GM18508 (cell line): Measurements from ENCODE around the gene CEL.
"Not testable (repeated sequence)": the region's sequence is repeated elsewhere in the genome, so short reads cannot be mapped to it uniquely, and the experiment has no call there.

Source experiments
- ATAC-seq: cut with Tn5 transposase; IDR thresholded peaks from one replicate; pipeline ENCODE4 v1.9.1; 2021; ENCODE audit warnings: moderate number of reproducible peaks; ENCODE audit not compliant: insufficient read depth, unreplicated experiment

CEL gene

GRCh38 chr9:133062569-133062968 lies 788 bp downstream of the CEL start:
- ATAC-seq = not testable (repeated sequence)

- ATAC-seq = no peak
These were observed 1.3 kb downstream of the CEL start for GRCh38 chr9:133063159-133063499.

- no peak for ATAC-seq
These were observed 1.9 kb downstream of the CEL start for GRCh38 chr9:133063500-133064231.

GRCh38 chr9:133064241-133065069 lies 2.7 kb downstream of the CEL start:
- ATAC-seq = no peak

GRCh38 chr9:133065070-133065388 lies 3.2 kb downstream of the CEL start:
- ATAC-seq = no peak

- no peak for ATAC-seq
These were observed 4.6 kb downstream of the CEL start for GRCh38 chr9:133066181-133066983.

DNA sequence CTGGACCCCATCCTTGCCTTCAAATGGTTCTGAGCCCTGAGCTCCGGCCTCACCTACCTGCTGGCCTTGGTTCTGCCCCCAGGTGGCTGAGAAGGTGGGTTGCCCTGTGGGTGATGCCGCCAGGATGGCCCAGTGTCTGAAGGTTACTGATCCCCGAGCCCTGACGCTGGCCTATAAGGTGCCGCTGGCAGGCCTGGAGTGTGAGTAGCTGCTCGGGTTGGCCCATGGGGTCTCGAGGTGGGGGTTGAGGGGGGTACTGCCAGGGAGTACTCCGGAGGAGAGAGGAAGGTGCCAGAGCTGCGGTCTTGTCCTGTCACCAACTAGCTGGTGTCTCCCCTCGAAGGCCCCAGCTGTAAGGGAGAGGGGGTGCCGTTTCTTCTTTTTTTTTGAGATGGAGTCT lies 5.2 kb downstream of the CEL start:
- no peak for ATAC-seq

DNA sequence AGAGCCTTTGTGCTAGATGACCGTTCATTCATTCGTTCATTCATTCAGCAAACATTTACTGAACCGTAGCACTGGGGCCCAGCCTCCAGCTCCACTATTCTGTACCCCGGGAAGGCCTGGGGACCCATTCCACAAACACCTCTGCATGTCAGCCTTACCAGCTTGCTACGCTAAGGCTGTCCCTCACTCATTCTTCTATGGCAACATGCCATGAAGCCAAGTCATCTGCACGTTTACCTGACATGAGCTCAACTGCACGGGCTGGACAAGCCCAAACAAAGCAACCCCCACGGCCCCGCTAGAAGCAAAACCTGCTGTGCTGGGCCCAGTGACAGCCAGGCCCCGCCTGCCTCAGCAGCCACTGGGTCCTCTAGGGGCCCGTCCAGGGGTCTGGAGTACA lies 6.0 kb downstream of the CEL start:
- no peak for ATAC-seq

- not testable (repeated sequence) for ATAC-seq
These were observed 6.7 kb downstream of the CEL start for GRCh38 chr9:133068431-133068830.

GRCh38 chr9:133070500-133070961 lies 8.8 kb downstream of the CEL start:
- ATAC-seq = not testable (repeated sequence)

GRCh38 chr9:133070985-133071384 lies 9.2 kb downstream of the CEL start:
- ATAC-seq = not testable (repeated sequence)

GRCh38 chr9:133071484-133072150 lies 9.8 kb downstream of the CEL start:
- no peak for ATAC-seq

DNA sequence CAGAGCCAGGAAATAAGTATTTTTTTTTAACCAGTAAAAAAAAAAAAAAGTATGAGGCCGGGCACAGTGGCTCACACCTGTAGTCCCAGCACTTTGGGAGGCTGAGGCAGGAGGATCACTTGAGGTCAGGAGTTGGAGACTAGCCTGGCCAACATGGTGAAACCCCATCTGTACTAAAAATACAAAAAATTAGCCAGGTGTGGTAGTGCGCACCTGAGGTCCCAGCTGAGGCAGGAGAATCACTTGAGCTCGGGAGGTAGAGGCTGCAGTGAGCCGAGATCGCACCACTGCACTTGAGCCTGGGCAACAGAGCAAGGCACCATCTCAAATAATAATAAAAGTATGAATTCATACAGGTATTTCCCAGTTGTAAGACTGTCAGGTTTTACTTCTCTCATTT lies 10.4 kb downstream of the CEL start:
- not testable (repeated sequence) for ATAC-seq

DNA sequence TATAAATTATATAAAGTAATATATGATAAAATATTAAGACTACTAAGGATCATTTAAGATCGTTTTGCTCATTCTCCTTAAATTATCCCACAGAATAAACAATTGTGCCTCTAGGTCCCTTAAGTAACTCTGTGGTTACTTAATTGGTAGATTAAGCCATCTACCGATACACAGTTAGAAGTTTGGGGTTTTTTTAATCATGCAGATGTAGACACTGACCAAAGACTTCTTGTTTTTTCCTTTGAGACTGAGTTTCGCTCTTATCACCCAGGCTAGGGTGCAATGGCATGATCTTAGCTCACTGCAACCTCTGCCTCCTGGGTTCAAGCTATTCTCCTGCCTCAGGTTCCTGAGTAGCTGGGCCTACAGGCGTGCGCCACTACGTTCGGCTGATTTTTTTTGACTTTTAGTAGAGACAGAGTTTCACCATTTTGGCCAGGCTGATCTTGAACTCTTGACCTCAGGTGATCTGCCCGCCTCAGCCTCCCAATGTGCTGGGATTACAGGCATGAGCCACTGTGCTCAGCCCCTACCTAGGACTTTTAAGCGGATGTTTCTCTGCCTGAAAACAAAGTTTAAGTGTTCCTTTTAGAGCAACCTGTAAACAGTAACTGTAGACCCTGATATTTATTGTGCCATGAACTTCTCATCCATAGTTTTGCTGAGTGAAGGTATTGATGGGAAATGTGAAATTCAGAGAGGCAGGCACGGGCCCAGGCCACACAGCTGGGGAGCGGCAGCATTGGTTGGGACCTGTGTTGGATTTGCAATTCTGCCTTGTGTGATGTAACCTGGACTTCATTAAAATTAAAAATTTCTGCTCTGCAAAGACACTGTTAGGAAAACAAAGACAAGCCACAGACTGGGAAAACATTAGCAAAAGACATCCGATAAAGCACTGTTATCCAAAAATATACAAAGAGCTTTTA lies 11.6 kb downstream of the CEL start:
- no peak for ATAC-seq

DNA sequence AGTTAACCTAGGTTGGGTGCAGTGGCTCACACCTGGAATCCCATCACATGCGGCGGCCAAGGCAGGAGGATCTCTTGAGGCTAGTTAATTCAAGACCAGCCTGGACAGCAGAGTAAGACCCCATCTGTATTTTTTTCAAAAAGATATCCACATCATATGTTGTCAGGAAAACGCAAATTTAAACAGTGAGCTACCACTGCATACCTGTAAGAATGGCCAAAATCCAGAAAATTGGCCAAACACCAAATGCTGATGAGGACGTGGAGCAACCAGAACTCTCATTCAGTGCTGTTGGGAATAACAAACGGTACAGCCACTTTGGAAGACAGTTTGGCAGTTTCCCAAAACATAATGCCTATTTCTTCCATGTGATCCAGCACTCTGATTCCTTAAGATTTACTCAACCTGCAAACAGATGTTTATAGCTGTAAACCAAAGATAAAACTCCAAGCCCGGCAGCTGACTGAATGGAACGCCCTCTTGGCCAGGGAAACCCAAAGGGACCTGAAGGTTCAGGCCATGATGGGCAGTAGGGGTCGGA lies 12.4 kb downstream of the CEL start:
- ATAC-seq = no peak

- no peak for ATAC-seq
These were observed 14.3 kb downstream of the CEL start for GRCh38 chr9:133075925-133076630.

GRCh38 chr9:133076691-133077090 lies 14.9 kb downstream of the CEL start:
- ATAC-seq = no peak

GRCh38 chr9:133078486-133078885 lies 16.7 kb downstream of the CEL start:
- no peak for ATAC-seq

- ATAC-seq = no peak
These were observed 18.4 kb downstream of the CEL start for GRCh38 chr9:133080161-133080560.
